Stimulated activated CD4-positive, alpha-beta T cell treated with anti-CD3 and anti-CD28 coated beads, Interleukin-15, amount 100 ng/mL, for 1 hour (primary cell): ENCODE data around the gene FAT3.

Source experiments
- DNase-seq, 2 donors: peaks; one replicate each; pipeline ENCODE4 v3.0.0-alpha.2; 2020; ENCODE audit warnings: low read depth in 1 of 2, low spot score in 1 of 2

The FAT3 gene

GRCh38 chr11:92227230-92227814 lies 2.7 kb downstream of the FAT3 start:
- no peak for DNase-seq

DNA sequence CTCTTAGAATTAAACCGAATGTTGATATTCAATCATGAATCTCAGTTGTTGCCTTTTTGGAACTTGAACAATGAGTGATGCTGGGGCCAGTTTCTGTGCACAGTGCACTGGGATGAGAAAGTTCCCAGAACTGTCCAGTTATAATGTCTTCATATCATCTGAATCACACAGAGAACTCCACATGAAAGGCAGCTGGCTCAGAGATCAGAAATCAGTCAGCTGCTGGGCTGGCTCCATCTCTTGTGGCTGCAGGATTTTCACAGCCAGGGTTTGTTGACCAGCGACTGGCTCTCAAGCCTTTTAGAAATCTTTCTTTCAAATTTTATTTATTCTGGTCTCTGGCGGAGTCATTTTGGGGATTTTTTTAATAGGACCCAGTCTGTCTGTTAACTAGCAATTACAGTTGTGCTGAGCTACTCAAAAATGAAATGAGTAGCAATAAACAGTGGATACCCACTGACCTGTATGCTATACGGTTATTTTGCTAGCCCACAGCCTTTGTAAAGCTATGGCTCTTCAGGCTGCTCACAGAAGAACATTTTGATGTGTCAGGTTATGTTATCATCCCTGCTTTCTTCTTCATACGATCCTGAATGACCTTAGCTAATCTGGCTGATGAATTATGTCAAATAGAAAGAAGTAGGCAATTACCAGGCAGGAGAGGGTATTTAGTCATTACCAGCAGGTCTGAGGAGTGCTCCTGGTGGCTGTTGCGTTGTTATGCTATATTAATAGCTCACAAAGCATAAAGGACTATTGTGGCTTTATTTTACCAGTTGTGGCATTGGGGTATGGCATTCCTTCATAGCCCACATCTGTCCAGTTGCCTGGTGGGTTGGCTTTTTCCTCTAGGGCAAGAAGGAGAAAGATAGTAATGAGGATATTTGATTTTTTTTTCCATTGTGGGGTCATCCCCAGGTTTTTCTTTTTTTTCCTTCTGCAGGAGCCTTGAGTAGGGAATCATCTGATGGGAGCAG lies 3.6 kb downstream of the FAT3 start:
- no peak for DNase-seq

GRCh38 chr11:92236856-92237255 lies 12.2 kb downstream of the FAT3 start:
- no peak for DNase-seq

DNA sequence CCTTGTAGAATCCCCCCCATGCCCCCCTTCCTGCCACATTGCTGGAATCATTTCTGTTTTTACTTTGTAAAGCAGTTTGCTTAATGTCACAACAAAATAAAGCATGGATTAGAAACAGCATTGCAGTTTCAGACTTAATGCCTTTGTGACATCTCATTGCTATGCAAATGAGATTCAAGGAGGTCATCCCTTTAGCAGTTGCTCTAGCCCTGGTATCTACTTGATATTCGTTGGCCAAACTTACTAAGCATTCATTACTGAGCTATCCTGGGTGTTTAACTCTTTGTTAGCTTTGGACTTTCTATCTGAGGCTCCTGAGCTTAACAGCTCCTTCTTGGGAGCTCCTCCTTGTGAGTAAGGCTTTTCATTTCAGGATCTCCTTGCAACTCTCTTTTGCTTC lies 16.3 kb downstream of the FAT3 start:
- DNase-seq: no peak

DNA sequence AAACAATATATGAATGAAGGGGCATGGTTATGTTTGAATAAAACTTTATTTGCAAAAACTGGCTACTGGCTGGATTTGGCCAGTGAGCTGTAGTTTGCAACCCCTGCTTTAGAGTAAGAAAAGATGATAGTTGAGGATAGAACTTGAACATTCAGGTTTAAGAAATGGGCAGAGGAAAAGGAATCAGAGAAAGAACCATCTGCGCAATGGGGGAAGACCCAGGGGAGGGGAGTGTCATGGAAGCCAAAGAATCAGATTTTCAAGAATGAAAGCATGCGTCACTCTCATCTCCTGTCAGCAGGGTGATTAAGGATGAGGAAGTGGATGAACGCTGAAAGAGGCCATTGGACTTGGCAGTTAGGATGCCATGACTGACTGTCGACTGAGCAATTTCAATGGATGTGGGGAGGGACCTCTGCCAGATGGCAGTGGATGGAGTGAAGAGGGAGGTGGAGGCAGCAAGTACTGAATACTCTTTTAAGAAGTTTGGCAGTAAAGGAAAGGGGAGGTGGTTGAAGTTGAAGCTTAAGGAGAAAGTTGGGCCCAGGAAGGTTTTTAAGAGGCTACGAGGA lies 21.2 kb downstream of the FAT3 start:
- DNase-seq: no peak

DNA sequence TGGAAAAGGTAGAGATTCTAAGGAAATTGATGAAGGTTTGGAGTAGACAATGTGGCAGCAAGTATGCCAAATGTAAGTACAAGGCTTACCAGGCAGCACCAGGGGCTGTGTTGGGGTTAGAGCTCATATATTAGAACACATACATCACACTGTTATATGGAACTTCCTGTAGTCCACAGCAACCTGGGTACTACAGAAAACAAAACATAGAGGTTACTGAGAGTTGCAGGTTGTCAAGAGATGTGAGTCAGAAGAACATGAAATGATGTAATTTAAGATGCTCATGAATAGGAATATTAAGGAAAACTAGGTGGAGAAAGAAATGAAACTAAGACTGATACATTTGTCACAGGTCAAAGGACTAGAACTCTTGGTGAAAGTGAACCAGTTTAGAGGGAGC lies 22.0 kb downstream of the FAT3 start:
- no peak for DNase-seq

DNA sequence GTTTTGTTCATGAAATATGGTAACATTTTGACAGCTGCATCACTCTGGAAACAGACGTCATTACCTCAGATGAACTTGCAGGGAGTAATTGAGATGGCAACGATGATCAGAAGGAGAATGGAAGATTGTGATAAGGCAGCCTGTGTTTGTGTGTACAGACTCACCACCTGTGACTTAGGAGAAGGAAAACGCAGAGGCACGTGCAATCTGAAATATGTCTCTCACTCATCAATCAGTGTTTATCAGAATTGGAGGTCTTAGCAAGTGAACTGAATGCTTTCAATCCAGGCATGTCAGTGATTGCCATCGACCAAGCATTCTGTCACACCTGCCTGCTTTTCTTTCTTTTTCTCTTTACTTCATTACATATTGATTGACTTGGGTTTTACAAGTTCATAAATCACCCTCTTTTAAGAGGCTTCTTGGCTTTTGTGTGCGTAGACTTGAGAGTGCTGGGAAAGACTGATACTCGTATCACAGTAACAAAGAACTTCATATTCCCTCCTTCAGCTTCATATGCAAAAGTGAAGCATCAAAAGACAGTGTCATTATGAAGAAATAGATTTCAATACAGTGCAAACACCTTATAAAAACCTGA lies 24.6 kb downstream of the FAT3 start:
- no peak for DNase-seq

GRCh38 chr11:92251980-92252379 lies 27.4 kb downstream of the FAT3 start:
- no peak for DNase-seq

DNA sequence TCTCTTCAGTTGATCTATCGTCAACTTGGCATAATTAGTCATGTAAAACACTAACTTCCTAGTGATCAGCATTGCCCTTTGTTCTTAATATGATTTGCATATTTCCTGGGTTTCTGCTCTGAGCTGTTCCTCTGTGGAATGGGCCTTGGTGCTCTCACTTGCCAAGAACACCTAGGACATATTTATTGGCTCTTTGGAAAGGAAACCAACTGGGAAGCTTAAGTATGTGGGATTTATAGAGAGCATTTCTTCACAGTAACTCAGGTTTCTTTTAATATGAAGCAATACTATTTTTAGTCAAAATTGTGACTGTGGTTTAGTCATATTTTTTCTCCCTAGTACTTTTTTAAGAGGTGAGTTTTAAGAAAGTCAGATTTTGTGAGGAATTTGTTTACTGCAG lies 28.8 kb downstream of the FAT3 start:
- DNase-seq: no peak

- DNase-seq: no peak
These were observed 29.3 kb downstream of the FAT3 start for GRCh38 chr11:92253945-92254344.

GRCh38 chr11:92257536-92257935 lies 32.9 kb downstream of the FAT3 start:
- no peak for DNase-seq

GRCh38 chr11:92259861-92260260 lies 35.2 kb downstream of the FAT3 start:
- DNase-seq: no peak

DNA sequence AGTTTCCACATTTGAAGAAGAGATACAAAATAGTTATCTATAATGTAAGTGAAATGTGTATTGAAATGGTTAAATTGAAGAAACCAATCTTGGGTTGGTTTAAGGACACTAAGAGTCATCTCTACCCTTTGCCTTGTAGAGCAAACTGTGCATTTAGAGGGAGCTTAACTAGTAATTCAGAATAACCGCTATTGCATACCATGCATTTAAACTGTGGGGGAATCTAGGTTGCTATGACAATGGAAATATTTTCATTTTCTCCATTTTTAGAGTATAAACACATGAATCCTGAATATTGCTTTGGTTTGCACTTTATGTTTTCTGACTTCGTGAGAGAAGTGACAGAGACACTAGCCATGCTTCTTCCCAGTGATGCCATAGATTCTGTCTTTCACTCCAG lies 39.7 kb downstream of the FAT3 start:
- DNase-seq: no peak

GRCh38 chr11:92266806-92267205 lies 42.2 kb downstream of the FAT3 start:
- DNase-seq: no peak

DNA sequence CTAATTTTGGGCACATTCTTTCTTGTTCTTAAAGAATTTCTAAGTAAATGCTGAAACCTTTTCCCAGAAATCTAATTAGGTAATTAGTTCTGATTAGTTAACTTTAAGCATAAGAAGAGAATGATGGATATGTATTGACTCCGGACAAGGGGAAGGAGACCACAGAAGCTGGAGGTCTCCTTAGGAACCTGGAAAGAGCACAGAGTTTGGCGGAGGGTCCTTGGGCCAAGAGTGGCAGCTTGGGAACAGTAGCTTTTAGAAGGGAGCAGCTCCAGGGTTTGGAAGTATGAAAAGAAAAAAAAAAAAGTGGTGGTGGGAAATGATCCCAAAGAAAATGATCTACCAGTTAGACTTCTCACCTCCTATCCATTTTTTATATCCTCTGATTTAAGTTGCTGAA lies 42.7 kb downstream of the FAT3 start:
- no peak for DNase-seq

DNA sequence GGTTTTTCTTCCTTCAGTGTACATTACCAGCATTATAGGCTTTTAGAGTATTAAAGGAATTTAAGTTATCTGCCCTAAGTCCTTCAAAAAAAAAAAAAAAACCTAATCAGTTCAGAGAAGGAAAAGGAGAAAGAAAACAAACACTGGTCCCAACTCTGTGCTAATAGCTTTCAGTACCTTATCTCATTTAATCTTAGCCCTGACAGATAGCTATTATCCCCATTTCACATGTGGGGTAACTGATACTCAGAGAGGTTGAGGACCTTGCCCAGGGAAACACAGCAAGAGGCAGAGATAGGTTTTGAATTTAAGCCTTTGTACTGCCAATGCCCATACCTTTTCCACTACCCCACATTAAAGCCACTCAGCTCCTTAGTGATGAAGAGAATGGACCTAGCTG lies 43.4 kb downstream of the FAT3 start:
- DNase-seq: no peak

DNA sequence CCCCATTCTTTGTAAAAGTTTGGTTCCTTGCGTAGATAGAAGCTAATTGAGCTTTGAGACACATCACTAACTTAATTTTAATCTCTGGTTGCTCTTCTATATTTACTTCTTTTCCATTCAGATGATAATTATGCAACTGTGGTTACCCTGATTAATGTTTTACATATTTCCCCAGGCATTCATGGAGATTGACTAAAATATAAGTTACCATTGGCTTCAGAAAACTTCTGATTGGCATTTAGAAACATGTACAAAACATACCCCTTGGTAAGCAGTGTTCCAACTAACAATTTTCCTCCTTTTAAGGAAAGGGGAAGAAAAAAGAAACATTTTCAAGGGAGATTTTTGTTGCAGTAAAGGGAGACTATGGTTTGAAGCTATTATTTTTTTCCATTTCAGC lies 43.9 kb downstream of the FAT3 start:
- no peak for DNase-seq

- DNase-seq: no peak
These were observed 44.4 kb downstream of the FAT3 start for GRCh38 chr11:92269021-92269420.

- DNase-seq: no peak
These were observed 45.2 kb downstream of the FAT3 start for GRCh38 chr11:92269841-92270240.

DNA sequence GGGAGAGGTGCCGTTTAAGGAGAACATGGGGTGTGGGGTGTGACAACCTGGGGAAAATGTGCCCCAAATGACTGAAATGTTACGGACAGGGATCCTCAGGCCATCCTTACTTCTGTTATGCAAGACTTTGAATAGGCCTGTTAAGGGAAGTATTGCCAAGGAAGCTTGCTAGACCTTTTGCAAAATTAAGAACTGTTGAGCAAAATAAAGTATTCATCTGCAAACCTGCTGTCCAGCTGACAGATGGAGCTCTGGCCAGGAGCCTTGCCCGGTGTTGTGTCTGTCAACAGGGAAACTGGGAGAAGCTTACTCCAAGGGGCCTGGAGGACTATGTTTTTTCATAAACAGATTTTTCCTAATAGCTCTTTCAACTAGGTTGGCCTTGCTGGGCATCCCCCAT lies 48.0 kb downstream of the FAT3 start:
- no peak for DNase-seq
